NCI-H510A treated with DMSO at 0.1 percent for 48 hours (cell line): ENCODE data around the gene CAP1.
"Not testable (repeated sequence)": the region's sequence is repeated elsewhere in the genome, so short reads cannot be mapped to it uniquely, and the experiment has no call there.

Experiments
- DNase-seq: peaks from one replicate; lab custom pipeline; 2025; lab: John Stamatoyannopoulos, UW

CAP1 gene

GRCh38 chr1:40040511-40041465 lies at the start of gene CAP1:
TSS of gene CAP1 (plus strand) at chr1:40040729. CDS start at chr1:40059347, 18,618 bp downstream.
- DNase-seq, result peak; percentile 100

GRCh38 chr1:39992234-39992633 lies 48.3 kb upstream of the CAP1 start:
- no peak for DNase-seq

- DNase-seq, result no peak
Observed at GRCh38 chr1:39992888-39993287, 47.6 kb upstream of the CAP1 start.

- DNase-seq, result peak; percentile 37
Observed at GRCh38 chr1:39995973-39996393, 44.5 kb upstream of the CAP1 start.

- no peak for DNase-seq
Observed at GRCh38 chr1:39996396-39997004, 44.0 kb upstream of the CAP1 start.

GRCh38 chr1:40001456-40001855 lies 39.1 kb upstream of the CAP1 start:
- DNase-seq, result no peak

- DNase-seq, result no peak
Observed at GRCh38 chr1:40003156-40004093, 37.1 kb upstream of the CAP1 start.

GRCh38 chr1:40004857-40005256 lies 35.7 kb upstream of the CAP1 start:
- DNase-seq, result no peak

- DNase-seq, result not testable (repeated sequence)
Observed at GRCh38 chr1:40007481-40008034, 33.0 kb upstream of the CAP1 start.

GRCh38 chr1:40011198-40011597 lies 29.3 kb upstream of the CAP1 start:
- DNase-seq, result no peak

GRCh38 chr1:40014253-40014706 lies 26.2 kb upstream of the CAP1 start:
- no peak for DNase-seq

- no peak for DNase-seq
Observed at GRCh38 chr1:40014812-40015594, 25.5 kb upstream of the CAP1 start.

GRCh38 chr1:40017951-40018575 lies 22.5 kb upstream of the CAP1 start:
- DNase-seq, result no peak

GRCh38 chr1:40020447-40021085 lies 20.0 kb upstream of the CAP1 start:
- DNase-seq, result no peak

GRCh38 chr1:40023379-40023944 lies 17.1 kb upstream of the CAP1 start:
- no peak for DNase-seq

GRCh38 chr1:40024671-40025070 lies 15.9 kb upstream of the CAP1 start:
- no peak for DNase-seq

- no peak for DNase-seq
Observed at GRCh38 chr1:40027647-40028046, 12.9 kb upstream of the CAP1 start.

- peak; percentile 59 for DNase-seq
Observed at GRCh38 chr1:40029608-40030007, 10.9 kb upstream of the CAP1 start.

GRCh38 chr1:40030528-40031135 lies 9.9 kb upstream of the CAP1 start:
- DNase-seq, result no peak
